Activated CD4-positive, alpha-beta T cell treated with anti-CD3 and anti-CD28 coated beads, Interleukin-10, Interleukin-2, amounts not matched to agents 100 ng/mL and 50 ng/mL, durations not matched to agents 16 hours and 8 hours (primary cell): ENCODE results near the gene GM2A.
"Not testable (repeated sequence)": the region's sequence is repeated elsewhere in the genome, so short reads cannot be mapped to it uniquely, and the experiment has no call there.

Experiments
- DNase-seq: peaks from one replicate; pipeline ENCODE4 v3.0.0-alpha.2; 2020

GM2A gene

GRCh38 chr5:151295791-151296477, 42.9 kb downstream of the GM2A start:
- DNase-seq, result no peak

GRCh38 chr5:151296478-151296830, 43.5 kb downstream of the GM2A start:
- DNase-seq, result no peak

- no peak for DNase-seq
These were observed 44.0 kb downstream of the GM2A start for GRCh38 chr5:151296974-151297373.

GRCh38 chr5:151298063-151298855, 45.3 kb downstream of the GM2A start:
- DNase-seq, result peak; percentile 71

- DNase-seq, result no peak
These were observed 50.7 kb downstream of the GM2A start, which contains the start of gene SLC36A3 for GRCh38 chr5:151303666-151304065. Gene SLC36A3, minus strand, starts transcription at chr5:151303766. Its CDS starts 412 bp downstream, at chr5:151303354.

GRCh38 chr5:151309266-151309665, 56.3 kb downstream of the GM2A start:
- not testable (repeated sequence) for DNase-seq

GRCh38 chr5:151309821-151310220, 56.8 kb downstream of the GM2A start:
- not testable (repeated sequence) for DNase-seq

- DNase-seq, result no peak
These were observed 57.9 kb downstream of the GM2A start for GRCh38 chr5:151310932-151311331.

- no peak for DNase-seq
These were observed 59.9 kb downstream of the GM2A start for GRCh38 chr5:151312756-151313324.

- DNase-seq, result no peak
These were observed 60.4 kb downstream of the GM2A start for GRCh38 chr5:151313357-151313756.

GRCh38 chr5:151315998-151316597, 63.1 kb downstream of the GM2A start:
- DNase-seq, result peak; percentile 58

GRCh38 chr5:151317871-151318270, 64.9 kb downstream of the GM2A start:
- DNase-seq, result no peak

- no peak for DNase-seq
These were observed 66.1 kb downstream of the GM2A start for GRCh38 chr5:151318850-151319732.
